A549 (cell line): Measurements from ENCODE around the gene NLRP11.

ENCODE experiments used
- CBX2 ChIP-seq: fragments of 200-600 bp; sonication (generic); IDR thresholded peaks from 2 replicates; pipeline ENCODE4 v1.6.1; 2016; ENCODE audit warnings: low read depth, mild to moderate bottlenecking, borderline replicate concordance
- TF ChIP-seq, protein P1 (sequence below): fragments of >200 bp; sonication (Bioruptor Twin); formaldehyde crosslinking; IDR thresholded peaks from 3 replicates; pipeline ENCODE4 v1.5.1; 2016

- no peak for TF ChIP-seq CBX2
- TF ChIP-seq, protein P1, sequence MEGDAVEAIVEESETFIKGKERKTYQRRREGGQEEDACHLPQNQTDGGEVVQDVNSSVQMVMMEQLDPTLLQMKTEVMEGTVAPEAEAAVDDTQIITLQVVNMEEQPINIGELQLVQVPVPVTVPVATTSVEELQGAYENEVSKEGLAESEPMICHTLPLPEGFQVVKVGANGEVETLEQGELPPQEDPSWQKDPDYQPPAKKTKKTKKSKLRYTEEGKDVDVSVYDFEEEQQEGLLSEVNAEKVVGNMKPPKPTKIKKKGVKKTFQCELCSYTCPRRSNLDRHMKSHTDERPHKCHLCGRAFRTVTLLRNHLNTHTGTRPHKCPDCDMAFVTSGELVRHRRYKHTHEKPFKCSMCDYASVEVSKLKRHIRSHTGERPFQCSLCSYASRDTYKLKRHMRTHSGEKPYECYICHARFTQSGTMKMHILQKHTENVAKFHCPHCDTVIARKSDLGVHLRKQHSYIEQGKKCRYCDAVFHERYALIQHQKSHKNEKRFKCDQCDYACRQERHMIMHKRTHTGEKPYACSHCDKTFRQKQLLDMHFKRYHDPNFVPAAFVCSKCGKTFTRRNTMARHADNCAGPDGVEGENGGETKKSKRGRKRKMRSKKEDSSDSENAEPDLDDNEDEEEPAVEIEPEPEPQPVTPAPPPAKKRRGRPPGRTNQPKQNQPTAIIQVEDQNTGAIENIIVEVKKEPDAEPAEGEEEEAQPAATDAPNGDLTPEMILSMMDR = no peak
Observed at GRCh38 chr19:55832676-55833075, 877 bp upstream of the NLRP11 start.
